GM12878 (cell line): ENCODE measurements around the gene GRIK2. TPM values are rescaled to one million over a fixed set of nuclear protein-coding genes. Genes with fewer than 3 reads are reported as not detected.

Experiments used
- ATAC-seq: fragments of 200-7000 bp; cut with Tn5 transposase; 3 replicates; pipeline ENCODE4 v1.9.1; 2020; ENCODE audit warnings: mild to moderate bottlenecking, moderate library complexity
- BruUV-seq: library from RNA; stranded (reverse); fragments of 400-500 nt; replicated peaks from 2 replicates; lab custom pipeline; 2021; lab: Mats Ljungman, UMichigan
- CTCF ChIA-PET: fragments of 300-600 bp; sonication (Branson Sonifier 250); formaldehyde crosslinking; extraction: SDS; loops from one replicate; lab custom pipeline; 2021; ENCODE audit warnings: inconsistent platforms; lab: Yijun Ruan, JAX
- POLR2A ChIA-PET: fragments of 350-600 bp; formaldehyde crosslinking; extraction: SDS; loops from one replicate; lab custom pipeline; 2021; ENCODE audit warnings: inconsistent platforms; lab: Charles Lee
- RAD21 ChIA-PET: fragments of 300-600 bp; sonication (Branson Sonifier 250); formaldehyde crosslinking; loops from one replicate; lab custom pipeline; 2023; ENCODE audit warnings: antibody characterized with exemption; ENCODE audit not compliant: unreplicated experiment; lab: Charles Lee
- SMC1A ChIA-PET: fragments of 300-600 bp; sonication (Branson Sonifier 250); formaldehyde crosslinking; loops from one replicate; lab custom pipeline; 2023; ENCODE audit not compliant: unreplicated experiment, uncharacterized antibody; lab: Charles Lee
- DNase-seq: peaks from one replicate; pipeline ENCODE4 v3.0.0-alpha.2; 2011; ENCODE audit warnings: low read depth, low spot score
- FAIRE-seq: peaks from 3 replicates; lab custom pipeline; 2011; peaks lifted over from hg19 to GRCh38; lab: Jason Lieb, UNC
- H2AFZ ChIP-seq: 2 replicates; pipeline ENCODE4 v1.6.0; 2011; ENCODE audit warnings: low read depth, low read length, control low read depth; ENCODE audit not compliant: control insufficient read depth
- H3K27ac ChIP-seq: 2 replicates; pipeline ENCODE4 v1.5.1; 2011; ENCODE audit warnings: control low read depth; ENCODE audit not compliant: control insufficient read depth, insufficient read depth
- H3K27me3 ChIP-seq, 2 experiments: replicated peaks in 1 of 2; 2 replicates each; pipeline versions ENCODE4 v1.6.0 to v1.6.1; 2011; ENCODE audit warnings: low read length in 1 of 2; ENCODE audit not compliant: control insufficient read depth in 2 of 2, insufficient read depth in 2 of 2
- H3K36me3 ChIP-seq, 2 experiments: 2 replicates each; pipeline ENCODE4 v1.5.1; 2011; ENCODE audit warnings: low read length in 1 of 2; ENCODE audit not compliant: control insufficient read depth in 2 of 2, insufficient read depth in 2 of 2
- H3K4me1 ChIP-seq: 2 replicates; pipeline ENCODE4 v1.6.1; 2011; ENCODE audit warnings: mild to moderate bottlenecking, low read length, moderate library complexity, mixed read lengths; ENCODE audit not compliant: control insufficient read depth, insufficient read depth
- H3K4me2 ChIP-seq: 2 replicates; pipeline ENCODE4 v1.6.0; 2011; ENCODE audit warnings: control low read depth; ENCODE audit not compliant: control insufficient read depth, insufficient read depth
- H3K4me3 ChIP-seq: fragments of 200-600 bp; sonication (generic); 2 replicates; pipeline ENCODE4 v1.5.1; 2016
- H3K79me2 ChIP-seq: 2 replicates; pipeline ENCODE4 v1.6.0; 2011; ENCODE audit warnings: low read length; ENCODE audit not compliant: control insufficient read depth, insufficient read depth
- H3K9ac ChIP-seq: 2 replicates; pipeline ENCODE4 v1.8.0; 2011; ENCODE audit warnings: low read length, control low read depth, mixed read lengths; ENCODE audit not compliant: control insufficient read depth, insufficient read depth
- H3K9me3 ChIP-seq: replicated peaks from 3 replicates; pipeline ENCODE4 v1.5.1; 2011; ENCODE audit warnings: mild to moderate bottlenecking, low read length; ENCODE audit not compliant: control insufficient read depth, insufficient read depth
- H4K20me1 ChIP-seq: 2 replicates; pipeline ENCODE4 v1.6.0; 2011; ENCODE audit not compliant: control insufficient read depth, insufficient read depth
- ATF7 ChIP-seq: fragments of 450-650 bp; IDR thresholded peaks from 2 replicates; pipeline ENCODE4 v1.6.1; 2016; ENCODE audit warnings: low read depth, mild to moderate bottlenecking
- BHLHE40 ChIP-seq, 2 experiments: fragments of 450-650 bp in 1 of 2; IDR thresholded peaks; 2 replicates each; pipeline ENCODE4 v1.6.1; 2011 to 2017; ENCODE audit warnings: low read depth in 2 of 2, borderline replicate concordance in 1 of 2, improper control_type of control experiment in 1 of 2, low read length in 1 of 2, mild to moderate bottlenecking in 1 of 2
- CBX5 ChIP-seq: sonication (generic); IDR thresholded peaks from 2 replicates; pipeline ENCODE4 v1.6.1; 2016; ENCODE audit warnings: low read depth, moderate library complexity, mild to moderate bottlenecking, inconsistent platforms
- EP300 ChIP-seq, 2 experiments: fragments of 150-350 bp in 1 of 2; IDR thresholded peaks; 2 replicates each; pipeline ENCODE4 v1.6.1; 2011 to 2012; ENCODE audit warnings: low read depth in 2 of 2, low read length in 2 of 2, borderline replicate concordance in 1 of 2, improper control_type of control experiment in 1 of 2, inconsistent platforms in 1 of 2; ENCODE audit not compliant: control insufficient read depth in 1 of 2
- NFIC ChIP-seq: IDR thresholded peaks from 2 replicates; pipeline ENCODE4 v1.6.1; 2012; ENCODE audit warnings: low read depth, mild to moderate bottlenecking, inconsistent platforms, low read length, moderate library complexity
- RELA ChIP-seq: fragments of 450-650 bp; IDR thresholded peaks from 2 replicates; pipeline ENCODE4 v1.8.0; 2014; ENCODE audit warnings: borderline replicate concordance; ENCODE audit not compliant: partially characterized antibody
- TCF7 ChIP-seq: IDR thresholded peaks from 2 replicates; pipeline ENCODE4 v1.6.1; 2014; ENCODE audit warnings: antibody characterized with exemption, borderline replicate concordance
- WGBS: methylation state at CpG from one replicate; pipeline ENCODE4 v1.1.6; 2016; ENCODE audit warnings: low lambda C conversion rate; ENCODE audit not compliant: insufficient replicate concordance, insufficient coverage; ENCODE audit errors: missing lambda C conversion rate; 5-methylcytosine and 5-hydroxymethylcytosine counted together
- in situ Hi-C: fragments of 300-500 bp; cut with MboI; formaldehyde crosslinking; loops from 9 replicates; pipeline ENCODE4 v1.14.3; 2018; ENCODE audit warnings: mixed read lengths
- intact Hi-C: fragments of 100-400 bp; cut with micrococcal nuclease; formaldehyde crosslinking; loops from one replicate; pipeline ENCODE4 v1.14.2; 2022; ENCODE audit not compliant: unreplicated experiment
- polyA plus RNA-seq, 11 experiments: library from polyadenylated mRNA; depleted of rRNA in 4 of 11; unstranded in 6 of 11; stranded (reverse) in 5 of 11; fragments of >200 nt; fragmentation: Nextera tagmentation in 4 of 11; fragmentation: Illumina TruSeq in 1 of 11; extraction: Ambion mirVana in 4 of 11; extraction: Trizol in 1 of 11; gene quantifications; 1 replicate in 1 of 11; 2 replicates in 10 of 11; pipeline versions ENCODE4 v1.2.1 to v1.2.3, GENCODE V29; 2011 to 2016; ENCODE audit warnings: inconsistent platforms in 2 of 11, missing spikeins in 2 of 11, low read depth in 1 of 11
- total RNA-seq, 4 experiments: library from RNA; depleted of rRNA in 3 of 4; stranded (reverse); fragments of >200 nt in 3 of 4; fragmentation: Illumina TruSeq in 1 of 4; extraction: Trizol in 1 of 4; gene quantifications; 2 replicates each; pipeline versions ENCODE4 v1.2.1 to v1.2.3, GENCODE V29; 2013 to 2021
- TF ChIP-seq, protein P1 (sequence below): IDR thresholded peaks from 2 replicates; pipeline ENCODE4 v1.6.1; 2012; ENCODE audit warnings: improper control_type of control experiment, low read depth, low read length; ENCODE audit not compliant: insufficient replicate concordance
- TF ChIP-seq, protein P2 (sequence below): fragments of 450-650 bp; IDR thresholded peaks from 2 replicates; pipeline ENCODE4 v1.6.1; 2018; ENCODE audit warnings: borderline replicate concordance, mild to moderate bottlenecking; ENCODE audit not compliant: partially characterized antibody
- TF ChIP-seq, protein P3 (sequence below): IDR thresholded peaks from 2 replicates; pipeline ENCODE4 v1.6.1; 2012; ENCODE audit warnings: mild to moderate bottlenecking, low read depth, low read length

GRIK2 gene
- total and polyA plus RNA-seq, 10 of the 15 experiments (the other 5 are each of a cell fraction or from before 2014, with no cell fraction given): not detected

DNA sequence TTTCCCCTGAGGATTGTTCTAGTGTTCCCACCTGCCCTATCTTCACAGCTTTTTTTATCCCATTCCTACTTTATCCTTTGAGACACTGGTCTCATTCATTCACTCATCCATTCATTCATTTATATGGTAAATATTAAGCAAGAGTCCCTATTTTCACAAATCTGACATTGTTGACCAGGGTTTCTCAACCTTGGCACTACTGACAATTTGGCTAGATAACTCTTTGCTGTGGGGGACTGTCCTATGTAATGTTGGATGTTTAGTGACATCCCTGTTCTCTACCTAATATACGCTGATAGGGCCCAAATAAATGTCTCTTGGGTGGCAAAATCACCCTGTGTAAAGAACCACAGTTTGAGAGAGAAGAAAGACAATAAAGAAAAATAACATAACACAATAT, 345.0 kb downstream of the GRIK2 start:
- WGBS: 7% methylated on average over 1 of the region's 1 CpG
- H3K4me2 ChIP-seq: no peak overlapping the region
- BruUV-seq: no TSS peak
- no peaks in the 10 kb centered on the region for H4K20me1 ChIP-seq
- no peaks in the 10 kb centered on the region for H3K36me3 ChIP-seq
- in situ Hi-C loops (no loop called here), intact Hi-C loops (no loop called here)
- ChIA-PET CTCF (no interaction called here), RAD21 (no interaction called here), POLR2A (no interaction called here), SMC1A (no interaction called here)
- DNase-seq: no peak
- no peaks in the 10 kb centered on the region; the same call in 2 of the 3 replicates for H3K9me3 ChIP-seq
- H3K27ac ChIP-seq: no peak overlapping the region
- H3K27me3 ChIP-seq: no peaks in the 10 kb centered on the region
- H3K79me2 ChIP-seq: no peaks in the 10 kb centered on the region
- no peak overlapping the region for H3K9ac ChIP-seq
- no peak overlapping the region for H2AFZ ChIP-seq
- no peak for ATAC-seq
- FAIRE-seq: no peak
- no peaks in the 10 kb centered on the region for H3K4me1 ChIP-seq
- no peak overlapping the region for H3K4me3 ChIP-seq
- TF ChIP-seq ATF7: no peak
- no peak for TF ChIP-seq BHLHE40 (IDR thresholded peaks at IDR 0.05; ENCODE audit: borderline replicate concordance in 1 of 2, low read depth in 2 of 2, low read length in 1 of 2)
- no peak for TF ChIP-seq RELA
- TF ChIP-seq NFIC: no peak
- TF ChIP-seq EP300 (IDR thresholded peaks at IDR 0.05; ENCODE audit: borderline replicate concordance in 1 of 2, control insufficient read depth in 1 of 2, low read depth in 2 of 2, low read length in 2 of 2): no peak
- TF ChIP-seq CBX5: no peak
- TF ChIP-seq, protein P1, sequence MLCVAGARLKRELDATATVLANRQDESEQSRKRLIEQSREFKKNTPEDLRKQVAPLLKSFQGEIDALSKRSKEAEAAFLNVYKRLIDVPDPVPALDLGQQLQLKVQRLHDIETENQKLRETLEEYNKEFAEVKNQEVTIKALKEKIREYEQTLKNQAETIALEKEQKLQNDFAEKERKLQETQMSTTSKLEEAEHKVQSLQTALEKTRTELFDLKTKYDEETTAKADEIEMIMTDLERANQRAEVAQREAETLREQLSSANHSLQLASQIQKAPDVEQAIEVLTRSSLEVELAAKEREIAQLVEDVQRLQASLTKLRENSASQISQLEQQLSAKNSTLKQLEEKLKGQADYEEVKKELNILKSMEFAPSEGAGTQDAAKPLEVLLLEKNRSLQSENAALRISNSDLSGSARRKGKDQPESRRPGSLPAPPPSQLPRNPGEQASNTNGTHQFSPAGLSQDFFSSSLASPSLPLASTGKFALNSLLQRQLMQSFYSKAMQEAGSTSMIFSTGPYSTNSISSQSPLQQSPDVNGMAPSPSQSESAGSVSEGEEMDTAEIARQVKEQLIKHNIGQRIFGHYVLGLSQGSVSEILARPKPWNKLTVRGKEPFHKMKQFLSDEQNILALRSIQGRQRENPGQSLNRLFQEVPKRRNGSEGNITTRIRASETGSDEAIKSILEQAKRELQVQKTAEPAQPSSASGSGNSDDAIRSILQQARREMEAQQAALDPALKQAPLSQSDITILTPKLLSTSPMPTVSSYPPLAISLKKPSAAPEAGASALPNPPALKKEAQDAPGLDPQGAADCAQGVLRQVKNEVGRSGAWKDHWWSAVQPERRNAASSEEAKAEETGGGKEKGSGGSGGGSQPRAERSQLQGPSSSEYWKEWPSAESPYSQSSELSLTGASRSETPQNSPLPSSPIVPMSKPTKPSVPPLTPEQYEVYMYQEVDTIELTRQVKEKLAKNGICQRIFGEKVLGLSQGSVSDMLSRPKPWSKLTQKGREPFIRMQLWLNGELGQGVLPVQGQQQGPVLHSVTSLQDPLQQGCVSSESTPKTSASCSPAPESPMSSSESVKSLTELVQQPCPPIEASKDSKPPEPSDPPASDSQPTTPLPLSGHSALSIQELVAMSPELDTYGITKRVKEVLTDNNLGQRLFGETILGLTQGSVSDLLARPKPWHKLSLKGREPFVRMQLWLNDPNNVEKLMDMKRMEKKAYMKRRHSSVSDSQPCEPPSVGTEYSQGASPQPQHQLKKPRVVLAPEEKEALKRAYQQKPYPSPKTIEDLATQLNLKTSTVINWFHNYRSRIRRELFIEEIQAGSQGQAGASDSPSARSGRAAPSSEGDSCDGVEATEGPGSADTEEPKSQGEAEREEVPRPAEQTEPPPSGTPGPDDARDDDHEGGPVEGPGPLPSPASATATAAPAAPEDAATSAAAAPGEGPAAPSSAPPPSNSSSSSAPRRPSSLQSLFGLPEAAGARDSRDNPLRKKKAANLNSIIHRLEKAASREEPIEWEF: no peak
- TF ChIP-seq, protein P2, sequence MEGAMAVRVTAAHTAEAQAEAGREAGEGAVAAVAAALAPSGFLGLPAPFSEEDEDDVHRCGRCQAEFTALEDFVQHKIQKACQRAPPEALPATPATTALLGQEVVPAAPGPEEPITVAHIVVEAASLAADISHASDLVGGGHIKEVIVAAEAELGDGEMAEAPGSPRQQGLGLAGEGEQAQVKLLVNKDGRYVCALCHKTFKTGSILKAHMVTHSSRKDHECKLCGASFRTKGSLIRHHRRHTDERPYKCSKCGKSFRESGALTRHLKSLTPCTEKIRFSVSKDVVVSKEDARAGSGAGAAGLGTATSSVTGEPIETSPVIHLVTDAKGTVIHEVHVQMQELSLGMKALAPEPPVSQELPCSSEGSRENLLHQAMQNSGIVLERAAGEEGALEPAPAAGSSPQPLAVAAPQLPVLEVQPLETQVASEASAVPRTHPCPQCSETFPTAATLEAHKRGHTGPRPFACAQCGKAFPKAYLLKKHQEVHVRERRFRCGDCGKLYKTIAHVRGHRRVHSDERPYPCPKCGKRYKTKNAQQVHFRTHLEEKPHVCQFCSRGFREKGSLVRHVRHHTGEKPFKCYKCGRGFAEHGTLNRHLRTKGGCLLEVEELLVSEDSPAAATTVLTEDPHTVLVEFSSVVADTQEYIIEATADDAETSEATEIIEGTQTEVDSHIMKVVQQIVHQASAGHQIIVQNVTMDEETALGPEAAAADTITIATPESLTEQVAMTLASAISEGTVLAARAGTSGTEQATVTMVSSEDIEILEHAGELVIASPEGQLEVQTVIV: no peak
- TF ChIP-seq TCF7: no peak
- TF ChIP-seq, protein P3, sequence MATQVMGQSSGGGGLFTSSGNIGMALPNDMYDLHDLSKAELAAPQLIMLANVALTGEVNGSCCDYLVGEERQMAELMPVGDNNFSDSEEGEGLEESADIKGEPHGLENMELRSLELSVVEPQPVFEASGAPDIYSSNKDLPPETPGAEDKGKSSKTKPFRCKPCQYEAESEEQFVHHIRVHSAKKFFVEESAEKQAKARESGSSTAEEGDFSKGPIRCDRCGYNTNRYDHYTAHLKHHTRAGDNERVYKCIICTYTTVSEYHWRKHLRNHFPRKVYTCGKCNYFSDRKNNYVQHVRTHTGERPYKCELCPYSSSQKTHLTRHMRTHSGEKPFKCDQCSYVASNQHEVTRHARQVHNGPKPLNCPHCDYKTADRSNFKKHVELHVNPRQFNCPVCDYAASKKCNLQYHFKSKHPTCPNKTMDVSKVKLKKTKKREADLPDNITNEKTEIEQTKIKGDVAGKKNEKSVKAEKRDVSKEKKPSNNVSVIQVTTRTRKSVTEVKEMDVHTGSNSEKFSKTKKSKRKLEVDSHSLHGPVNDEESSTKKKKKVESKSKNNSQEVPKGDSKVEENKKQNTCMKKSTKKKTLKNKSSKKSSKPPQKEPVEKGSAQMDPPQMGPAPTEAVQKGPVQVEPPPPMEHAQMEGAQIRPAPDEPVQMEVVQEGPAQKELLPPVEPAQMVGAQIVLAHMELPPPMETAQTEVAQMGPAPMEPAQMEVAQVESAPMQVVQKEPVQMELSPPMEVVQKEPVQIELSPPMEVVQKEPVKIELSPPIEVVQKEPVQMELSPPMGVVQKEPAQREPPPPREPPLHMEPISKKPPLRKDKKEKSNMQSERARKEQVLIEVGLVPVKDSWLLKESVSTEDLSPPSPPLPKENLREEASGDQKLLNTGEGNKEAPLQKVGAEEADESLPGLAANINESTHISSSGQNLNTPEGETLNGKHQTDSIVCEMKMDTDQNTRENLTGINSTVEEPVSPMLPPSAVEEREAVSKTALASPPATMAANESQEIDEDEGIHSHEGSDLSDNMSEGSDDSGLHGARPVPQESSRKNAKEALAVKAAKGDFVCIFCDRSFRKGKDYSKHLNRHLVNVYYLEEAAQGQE: no peak
